Activated CD8-positive, alpha-beta memory T cell treated with anti-CD3 and anti-CD28 coated beads for 4 hours (primary cell): ENCODE results near the gene FKBP4.

Source experiments
- DNase-seq, 2 donors: peaks; one replicate each; pipeline ENCODE4 v3.0.0-alpha.2; 2020; ENCODE audit warnings: low read depth in 2 of 2

FKBP4 gene

DNA sequence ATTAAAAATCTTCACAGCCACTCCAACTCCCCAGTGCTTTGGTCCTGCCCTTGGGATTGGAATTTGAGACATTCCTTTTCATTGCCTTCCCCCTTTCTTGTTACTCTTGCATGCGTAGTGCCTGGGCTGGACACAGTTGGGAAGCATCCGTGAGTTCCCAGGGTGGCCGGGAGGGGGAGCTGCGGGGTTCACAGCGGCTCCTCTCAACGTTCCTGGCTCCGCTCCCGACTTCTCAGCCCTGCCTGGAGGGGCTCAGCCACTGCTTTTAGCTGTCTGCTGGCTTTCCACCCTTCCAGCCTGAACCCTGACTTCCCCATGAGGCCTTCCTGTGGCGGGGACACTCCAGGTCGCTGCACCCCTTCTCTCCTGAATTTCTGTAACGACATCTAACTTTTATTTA, 58.9 kb downstream of the FKBP4 start:
- no peak for DNase-seq
